HG02798 (cell line): ENCODE data around the gene NODAL.

ENCODE experiments used
- ATAC-seq: cut with Tn5 transposase; IDR thresholded peaks from one replicate; pipeline ENCODE4 v1.9.1; 2021; ENCODE audit warnings: mild to moderate bottlenecking; ENCODE audit not compliant: unreplicated experiment, poor library complexity

NODAL gene

DNA sequence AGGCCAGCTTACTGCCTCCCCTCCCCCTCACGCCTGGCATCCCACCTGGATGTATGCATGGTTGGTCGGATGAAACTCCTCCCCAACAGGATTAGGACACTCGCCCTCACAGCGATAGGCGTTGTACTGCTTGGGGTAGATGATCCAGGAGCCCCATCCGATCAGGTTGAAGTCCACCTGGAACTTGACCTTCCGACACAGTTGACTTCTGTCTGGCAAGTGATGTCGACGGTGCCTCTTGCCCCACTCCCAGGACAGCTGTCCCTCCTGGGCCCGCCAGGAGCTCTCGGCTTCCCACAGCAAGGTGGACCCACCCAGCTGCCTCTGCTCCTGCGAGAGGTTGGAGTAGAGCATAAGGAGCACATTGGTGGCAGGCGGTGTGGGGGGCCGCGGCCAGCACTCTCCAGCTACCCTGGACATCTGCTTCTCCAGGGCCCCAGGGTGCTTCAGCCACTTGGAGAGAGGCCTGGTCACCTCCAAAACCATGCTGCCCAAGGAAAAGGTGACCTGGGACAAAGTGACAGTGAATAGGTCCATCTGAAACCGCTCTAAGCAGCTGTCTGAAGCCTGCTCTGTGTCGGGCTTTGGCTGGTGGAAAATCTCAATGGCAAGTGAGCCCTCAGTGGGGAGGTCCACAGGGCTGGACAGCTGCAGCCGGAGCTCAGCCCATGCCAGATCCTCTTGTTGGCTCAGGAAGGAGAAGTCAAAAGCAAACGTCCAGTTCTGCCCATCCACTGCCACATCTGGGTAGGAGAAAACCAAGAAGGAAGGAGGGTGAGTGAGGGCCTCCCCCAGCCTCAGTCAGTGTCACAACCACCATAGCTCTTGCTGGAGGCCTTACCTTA, 6.0 kb downstream of the NODAL start:
- no peak for ATAC-seq

DNA sequence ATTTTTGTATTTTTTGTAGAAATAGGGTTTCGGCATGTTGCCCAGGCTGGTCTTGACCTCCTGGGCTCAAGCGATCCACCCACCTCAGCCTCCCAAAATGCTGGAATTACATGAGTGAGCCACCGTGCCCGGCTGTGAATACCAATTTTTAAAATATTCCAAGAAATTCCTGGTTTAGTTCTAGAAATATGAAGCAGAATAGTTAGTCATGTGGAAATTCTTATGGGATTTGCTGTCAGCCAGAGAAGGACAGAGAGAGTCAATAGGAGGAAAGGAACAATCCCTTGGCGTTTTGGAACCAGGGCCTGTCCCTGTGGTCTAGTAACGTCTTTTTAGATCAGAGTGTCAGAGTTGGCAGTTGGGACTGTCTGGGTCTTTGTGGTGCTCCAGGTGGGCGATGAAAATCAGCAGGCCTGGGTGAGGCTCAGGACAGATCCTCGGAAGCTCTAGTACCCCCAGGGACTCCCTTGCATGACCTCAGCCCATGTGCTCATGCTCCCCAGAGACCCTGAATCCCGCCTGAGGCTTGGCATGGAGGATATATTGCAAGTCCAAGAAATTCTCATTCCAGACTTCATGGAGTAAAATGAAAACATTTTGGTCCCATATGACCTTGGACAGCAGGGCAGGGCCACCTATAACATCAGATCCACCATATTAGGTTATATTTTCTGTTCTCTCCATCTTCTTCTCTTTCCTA, 7.8 kb downstream of the NODAL start:
- no peak for ATAC-seq

DNA sequence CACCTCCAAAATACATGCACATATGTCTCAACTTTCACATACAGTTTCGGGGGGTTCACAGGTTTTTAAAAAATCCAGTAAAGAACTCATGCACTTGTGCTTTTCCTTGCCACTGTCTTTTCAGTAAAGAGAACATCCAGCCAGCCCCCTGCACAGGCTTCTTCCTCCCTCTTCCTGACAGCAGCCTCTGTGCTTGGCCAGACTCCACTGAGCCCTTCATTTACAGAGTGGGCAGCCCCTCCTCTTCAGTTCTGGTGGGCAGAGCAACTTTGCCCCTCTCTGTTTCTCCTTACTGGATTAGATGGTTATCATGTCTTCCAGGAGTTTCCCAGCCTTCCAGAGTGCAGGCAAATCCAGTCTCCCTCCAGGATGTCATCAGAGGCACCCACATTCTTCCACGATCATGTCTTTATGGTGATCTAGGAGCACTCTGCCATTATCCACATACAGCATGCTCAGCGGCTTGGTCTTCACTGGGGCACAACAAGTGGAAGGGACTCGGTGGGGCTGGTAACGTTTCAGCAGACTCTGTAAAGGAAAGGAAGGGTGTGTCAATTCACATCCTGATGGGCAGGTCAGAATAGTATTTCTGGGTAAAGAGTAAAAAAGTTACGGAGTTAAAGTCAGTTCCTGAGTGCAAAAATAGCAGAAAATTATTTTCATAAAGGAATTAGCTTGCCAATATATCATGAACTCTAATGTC, 8.8 kb downstream of the NODAL start:
- ATAC-seq, result no peak

DNA sequence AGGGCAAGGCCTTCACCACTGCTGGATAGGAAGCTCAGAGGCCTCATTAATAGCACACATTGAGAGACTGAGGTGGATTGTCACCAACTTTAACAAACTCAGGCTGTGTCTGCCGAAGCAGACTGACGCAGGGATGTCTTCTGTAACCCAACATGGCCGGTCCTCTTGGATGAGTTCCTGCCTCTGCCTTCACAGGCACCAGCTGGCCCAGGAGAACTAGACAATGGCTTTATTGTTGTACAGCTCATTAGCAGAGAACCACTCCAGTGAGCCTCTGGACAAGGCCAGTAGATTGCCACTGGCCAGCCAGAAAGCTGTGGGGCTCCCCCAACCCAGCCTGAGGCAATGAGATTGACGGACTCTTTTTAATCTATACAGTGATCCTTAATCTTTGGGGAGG, 9.4 kb downstream of the NODAL start:
- no peak for ATAC-seq

DNA sequence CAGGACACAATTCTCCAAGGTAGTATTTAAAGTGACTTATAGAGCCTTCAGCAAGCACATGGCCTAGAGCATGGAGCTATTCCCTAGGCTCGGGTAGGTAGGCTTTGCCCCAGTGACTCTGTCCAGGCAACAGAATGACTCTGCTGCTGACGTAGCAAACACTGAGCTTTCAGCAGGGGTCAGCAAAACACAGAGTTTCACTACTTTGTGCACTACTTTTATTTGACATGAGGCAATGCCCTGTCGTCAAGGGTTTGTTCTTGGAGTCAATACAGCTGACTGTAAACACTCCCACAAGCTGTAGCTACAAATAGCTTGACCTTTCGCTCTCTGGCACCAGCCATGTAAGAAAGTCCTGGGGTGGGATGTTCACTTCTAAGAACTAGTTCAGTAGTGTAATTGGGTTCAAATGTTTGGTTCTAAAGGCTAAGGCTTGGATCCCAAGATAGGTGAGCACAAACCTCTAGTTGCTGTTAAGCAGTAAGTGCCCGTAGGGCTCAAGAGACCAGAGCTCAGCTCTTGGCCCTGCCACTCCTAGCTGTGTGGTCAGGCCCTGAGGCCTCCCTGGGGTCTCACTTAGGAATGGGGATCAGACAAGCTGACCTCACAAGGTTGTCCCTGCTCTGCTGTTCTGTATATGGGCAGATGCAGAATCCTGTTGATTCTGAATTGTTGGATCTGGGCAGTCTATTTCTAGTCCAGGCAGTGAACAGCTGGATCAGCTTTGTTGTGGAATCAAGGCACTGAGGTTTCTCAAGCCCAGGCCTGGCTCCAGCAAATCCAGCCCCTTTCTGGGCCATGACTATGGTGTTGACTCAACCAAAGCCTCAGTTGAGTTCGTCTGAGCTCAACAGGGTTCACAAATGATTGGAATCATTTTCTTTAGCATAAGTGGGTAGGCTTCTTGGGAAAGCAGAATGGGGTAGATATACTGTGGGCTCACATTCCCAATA, 10.7 kb downstream of the NODAL start:
- no peak for ATAC-seq

DNA sequence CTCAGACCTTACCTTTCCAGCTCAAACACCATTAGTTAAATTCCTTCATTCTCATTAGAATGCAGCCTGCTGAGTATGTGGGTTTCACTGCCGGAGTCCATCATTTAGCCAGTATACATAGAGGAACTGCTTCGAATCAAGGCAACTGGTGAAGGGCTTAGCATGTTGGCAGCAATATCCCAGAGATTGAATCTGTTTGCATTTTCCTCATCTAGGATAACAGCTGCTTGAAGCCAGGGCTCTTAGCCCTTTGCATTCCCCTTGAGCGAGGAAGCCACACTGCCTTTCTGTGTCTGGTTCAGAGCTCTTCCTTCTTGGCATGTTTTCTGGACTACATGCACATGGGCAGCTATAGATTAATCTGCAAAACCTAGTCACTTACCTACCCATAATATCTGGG, 14.7 kb downstream of the NODAL start:
- no peak for ATAC-seq

DNA sequence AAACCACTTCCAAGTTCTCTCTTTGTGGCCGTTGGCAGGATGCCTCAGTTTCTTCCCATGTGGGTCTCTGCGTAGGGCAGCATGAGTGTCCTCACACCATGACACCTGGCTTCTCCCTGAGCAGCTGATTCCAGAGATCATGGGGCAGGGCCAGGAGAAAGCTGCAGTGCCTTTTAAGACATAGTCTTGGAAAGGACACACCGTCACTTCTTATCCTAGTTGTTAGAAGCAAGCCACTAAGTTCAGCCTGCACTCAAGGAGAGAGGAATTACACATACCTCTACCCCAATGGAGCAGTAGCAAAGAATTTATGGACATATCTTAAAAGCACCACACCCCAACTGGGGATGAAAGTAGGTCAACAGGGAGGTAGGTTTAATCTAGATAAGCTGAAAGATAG, 16.4 kb downstream of the NODAL start:
- no peak for ATAC-seq

DNA sequence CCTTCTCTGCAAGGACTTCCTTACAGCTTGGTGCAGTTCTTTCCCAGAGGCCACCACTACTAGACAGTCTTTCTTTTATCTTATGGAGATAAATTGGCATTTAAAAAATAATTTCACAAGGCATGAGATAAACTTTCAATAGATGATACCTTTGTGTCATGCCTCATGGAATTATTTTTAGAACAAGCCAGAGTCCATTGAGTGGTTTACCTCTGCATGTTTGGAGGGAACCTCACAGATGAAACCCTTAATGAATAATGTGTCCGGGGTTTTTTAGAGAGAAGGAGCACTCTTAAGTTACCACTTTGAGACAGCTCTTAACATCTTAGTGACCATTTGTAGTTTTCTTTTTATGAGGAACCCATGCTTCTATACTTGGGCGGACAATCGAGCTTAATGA, 17.2 kb downstream of the NODAL start:
- no peak for ATAC-seq

DNA sequence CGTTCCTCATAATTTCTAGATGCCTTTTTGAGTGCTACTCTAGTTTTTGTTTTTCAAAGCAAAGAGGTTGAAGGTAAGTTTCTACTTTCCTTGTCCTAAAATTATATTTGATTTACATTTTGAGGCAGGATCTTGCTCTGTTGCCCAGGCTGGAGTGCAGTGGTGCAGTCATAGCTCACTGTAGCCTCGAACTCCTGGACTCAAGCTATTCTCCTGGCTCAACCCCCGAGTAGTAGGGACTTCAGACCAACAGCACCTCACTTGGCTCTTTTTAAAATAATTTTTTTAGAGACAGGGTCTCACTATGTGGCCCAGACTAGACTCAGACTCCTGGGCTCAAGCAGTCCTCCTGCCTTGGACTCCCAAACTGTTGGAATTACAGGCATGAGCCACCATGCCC, 22.8 kb downstream of the NODAL start:
- no peak for ATAC-seq

DNA sequence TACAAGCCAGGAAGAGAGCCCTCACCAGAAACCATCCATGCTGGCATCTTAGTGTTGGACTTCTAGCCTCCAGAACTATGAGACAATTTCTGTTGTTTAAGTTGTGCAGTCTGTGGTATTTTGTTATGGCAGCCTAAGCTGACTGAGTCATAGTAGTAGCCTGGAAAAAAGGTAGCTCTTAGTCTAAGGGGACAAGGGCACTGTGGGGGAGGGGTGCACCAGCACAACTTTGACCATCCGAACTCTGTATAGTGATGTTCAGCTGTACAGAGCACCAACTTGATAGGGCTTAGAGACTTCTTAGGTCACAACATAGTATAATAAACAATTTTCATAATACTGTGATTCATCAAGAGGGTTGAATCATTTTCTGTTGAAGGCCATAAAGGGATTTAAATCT, 23.3 kb downstream of the NODAL start:
- ATAC-seq, result no peak

DNA sequence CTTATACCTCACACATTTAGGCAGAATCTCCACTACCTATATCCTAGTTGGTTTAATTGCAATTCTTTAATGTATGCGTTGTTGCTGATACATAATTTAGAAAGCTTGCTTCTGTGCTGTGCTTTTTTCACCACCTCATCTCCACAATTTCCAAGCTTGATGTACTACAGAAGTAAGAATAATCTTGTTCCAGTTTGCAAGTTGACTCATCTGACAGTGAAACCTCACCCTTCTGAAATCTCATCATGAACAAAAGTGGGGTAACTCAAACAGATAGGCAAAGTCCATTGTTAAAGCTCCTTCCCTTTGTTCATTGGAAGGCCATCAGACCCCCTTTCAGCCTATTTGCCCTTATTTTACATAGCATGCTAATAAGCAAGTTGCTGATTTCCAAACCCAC, 23.9 kb downstream of the NODAL start:
- no peak for ATAC-seq

DNA sequence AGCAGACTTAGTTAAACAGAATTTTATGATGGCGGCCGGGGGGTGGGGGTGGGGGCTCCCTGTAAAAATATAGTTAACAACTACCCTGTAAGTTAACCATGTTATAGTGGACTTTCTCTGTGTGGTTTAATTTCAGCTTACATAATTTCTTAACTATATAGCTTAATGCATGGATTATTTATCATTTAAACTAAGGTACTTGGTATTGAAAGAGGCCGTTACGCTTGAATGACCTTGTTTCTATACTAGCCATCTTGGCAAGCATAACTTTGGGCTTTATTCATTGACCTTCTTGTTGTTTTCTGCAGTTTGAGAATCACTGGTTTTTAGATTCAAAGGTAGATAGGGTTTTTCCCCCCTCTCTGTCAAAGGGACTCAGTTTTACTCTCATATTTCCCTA, 29.1 kb downstream of the NODAL start:
- no peak for ATAC-seq

DNA sequence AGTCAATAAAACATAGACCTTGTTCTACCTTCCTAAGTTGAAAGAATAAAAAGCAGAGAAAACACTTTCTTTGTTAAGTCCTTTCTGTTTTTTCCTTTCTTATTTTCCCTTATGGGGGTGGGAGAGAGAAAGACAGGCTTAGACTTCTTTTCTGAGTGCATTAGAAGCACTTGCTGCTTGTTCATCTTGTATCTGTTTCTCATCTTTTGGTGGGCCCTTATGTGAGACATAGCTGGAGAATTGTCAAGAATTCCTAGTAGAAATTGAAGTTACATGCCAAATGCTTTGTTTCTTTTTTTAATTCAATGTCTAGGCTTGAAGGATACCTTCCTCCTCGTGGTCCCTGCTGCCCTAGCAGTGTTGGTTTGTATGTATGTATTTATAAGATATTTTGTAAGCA, 30.9 kb downstream of the NODAL start:
- no peak for ATAC-seq

DNA sequence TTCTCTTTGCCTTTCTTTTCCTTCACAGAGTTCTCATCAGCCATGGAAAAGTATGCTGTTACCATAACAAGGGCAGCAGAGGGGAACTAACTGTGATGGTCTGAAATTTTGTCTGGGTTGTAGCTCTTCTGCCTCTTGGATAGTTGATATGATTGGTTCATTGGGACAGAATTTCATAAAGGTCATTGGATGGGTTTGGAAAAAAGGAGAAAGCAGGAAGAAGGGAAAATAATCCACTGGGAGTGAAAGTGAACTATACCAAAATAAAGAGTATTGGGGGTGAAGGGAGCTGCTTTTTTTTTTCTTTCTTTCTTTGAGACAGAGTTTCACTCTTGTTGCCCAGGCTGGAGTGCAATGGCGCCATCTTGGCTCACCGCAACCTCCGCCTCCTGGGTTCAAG, 31.7 kb downstream of the NODAL start:
- no peak for ATAC-seq

DNA sequence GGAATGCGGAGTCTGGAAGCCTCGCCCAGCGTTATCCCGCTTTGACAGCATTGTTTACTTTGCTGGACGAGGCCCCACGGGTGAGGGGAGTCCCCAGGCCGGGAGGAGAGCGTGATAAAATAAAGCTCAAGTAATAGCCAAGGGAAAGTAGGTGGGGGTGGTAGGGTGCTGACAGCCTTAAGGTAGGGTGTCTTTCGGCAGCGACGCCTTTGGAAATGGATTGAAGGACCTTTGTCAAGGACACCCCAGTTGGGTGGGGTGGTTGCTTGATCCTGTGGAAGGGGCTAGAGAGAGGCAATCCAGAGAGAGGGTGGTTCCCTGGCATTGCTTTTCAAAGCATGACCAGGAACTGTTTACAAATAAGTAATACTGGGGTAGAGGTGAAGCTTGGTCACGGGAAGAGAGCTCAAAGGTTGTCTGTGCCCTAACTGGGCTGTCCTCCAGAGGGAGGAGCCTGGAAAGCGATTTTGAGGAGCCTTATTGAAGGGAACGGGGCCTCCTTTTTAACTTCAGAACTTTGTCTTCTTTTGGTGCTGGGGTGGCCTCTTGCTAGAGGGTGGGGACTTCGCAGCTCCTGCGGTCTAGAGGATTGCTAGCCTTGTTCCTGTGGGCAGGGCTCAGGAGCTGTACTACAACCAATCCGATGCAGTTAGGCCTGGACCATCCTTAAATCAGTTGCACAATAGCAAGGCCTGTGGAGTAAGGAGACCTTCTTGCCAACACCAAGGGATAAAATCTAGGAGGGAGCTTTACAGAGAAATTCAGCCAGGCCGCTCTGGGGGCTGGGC, 36.2 kb downstream of the NODAL start:
- no peak for ATAC-seq

DNA sequence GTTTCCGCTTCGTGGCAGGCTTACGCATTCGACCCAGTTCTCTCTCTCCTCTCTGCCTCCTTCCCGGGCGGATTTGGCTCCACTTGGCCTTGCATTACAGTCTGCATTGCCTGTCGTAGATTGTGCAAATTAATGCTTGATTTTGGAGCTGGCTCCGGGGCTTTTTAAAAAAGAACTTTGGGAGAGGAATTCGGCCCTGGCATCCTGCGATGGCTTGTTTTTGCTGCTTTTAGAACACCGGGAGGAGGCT, 36.8 kb downstream of the NODAL start:
- ATAC-seq, result no peak

DNA sequence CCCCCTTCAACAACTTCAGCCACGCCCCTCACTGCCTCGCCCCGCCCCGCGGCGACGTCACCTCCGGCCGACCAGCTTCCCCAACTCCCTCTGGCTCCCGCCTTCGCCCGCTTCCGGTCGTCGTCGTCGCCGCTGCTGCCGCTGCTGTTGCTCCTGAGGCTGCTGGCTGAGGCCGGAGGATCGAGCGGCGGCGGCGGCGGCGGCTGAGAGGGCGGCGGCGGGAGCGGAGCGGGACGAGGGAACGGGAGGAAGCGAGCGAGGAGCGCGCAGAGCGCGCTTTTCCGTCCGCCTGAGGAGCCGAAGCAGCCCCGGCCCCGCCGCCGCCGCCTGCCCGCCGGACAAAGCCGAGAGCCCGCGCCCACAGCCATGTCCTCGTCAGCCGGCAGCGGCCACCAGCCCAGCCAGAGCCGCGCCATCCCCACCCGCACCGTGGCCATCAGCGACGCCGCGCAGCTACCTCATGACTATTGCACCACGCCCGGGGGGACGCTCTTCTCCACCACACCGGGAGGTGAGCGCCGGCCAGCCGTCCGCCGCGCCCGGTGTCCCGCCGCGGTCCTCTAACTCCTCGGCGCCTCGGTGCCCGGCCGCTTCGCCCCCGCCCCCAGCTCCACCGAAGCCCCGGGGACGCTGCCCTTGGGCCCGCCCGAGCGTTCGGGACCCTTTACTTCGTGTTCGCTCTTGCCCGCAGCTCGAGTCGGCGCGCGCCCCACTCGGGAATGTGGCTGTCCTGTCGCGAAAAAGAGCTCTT, 37.3 kb downstream of the NODAL start, which contains the start of gene EIF4EBP2:
TSS of gene EIF4EBP2 (plus strand) at position 110 of the 751 bp plus-strand sequence. CDS start at position 367, 257 bp downstream.
- peak; percentile 93 for ATAC-seq

DNA sequence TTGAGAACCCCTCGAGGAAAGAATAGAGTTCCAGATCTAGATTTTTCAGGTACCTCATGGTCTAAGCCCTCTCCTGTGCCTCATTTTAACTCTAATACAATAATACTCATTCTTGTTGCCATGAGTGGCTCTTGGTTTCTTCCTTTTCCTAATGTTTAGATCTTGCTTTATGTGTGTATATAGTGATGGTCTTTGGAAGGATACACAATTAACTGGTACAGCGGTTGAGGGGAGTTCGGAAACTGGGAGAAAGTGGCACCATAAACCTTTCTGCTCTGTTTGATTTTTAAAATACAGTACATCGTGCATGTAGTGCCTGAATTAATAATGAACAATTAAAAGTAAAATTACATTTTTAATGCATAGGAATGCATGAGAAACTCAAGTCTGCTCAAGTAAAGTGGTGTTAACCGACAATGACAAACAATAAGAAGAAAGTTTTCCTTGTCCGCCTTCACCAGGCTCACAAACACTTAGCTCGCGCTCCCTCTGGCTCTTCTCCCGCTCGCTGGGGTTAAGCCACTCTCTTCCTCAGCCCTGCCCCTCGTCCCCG, 37.9 kb downstream of the NODAL start:
- no peak for ATAC-seq

DNA sequence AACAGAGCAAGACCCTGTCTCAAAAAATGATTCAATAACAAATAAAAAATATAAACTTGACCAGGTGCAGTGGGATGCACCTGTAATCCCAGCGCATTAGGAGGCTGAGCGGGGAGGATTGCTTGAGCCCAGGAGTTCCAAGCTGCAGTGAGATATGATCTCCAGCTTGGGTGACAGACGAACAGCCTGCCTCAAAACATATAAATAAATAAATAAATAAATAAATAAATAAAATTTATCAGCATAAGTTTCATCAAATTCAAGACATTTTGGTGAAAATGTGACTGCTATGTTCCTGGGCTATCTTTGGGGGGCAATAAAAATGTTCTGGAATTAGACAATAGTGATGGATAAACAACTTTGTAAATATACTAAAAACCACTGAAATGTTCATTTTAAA, 42.3 kb downstream of the NODAL start:
- no peak for ATAC-seq
